HS-27A (cell line): ENCODE results near the gene LYPD6.
"Not testable (repeated sequence)": the region's sequence is repeated elsewhere in the genome, so short reads cannot be mapped to it uniquely, and the experiment has no call there.

ENCODE experiments used
- DNase-seq: peaks from one replicate; pipeline ENCODE4 v3.0.0-alpha.2; 2012; ENCODE audit warnings: low read depth, missing footprints

Gene LYPD6

DNA sequence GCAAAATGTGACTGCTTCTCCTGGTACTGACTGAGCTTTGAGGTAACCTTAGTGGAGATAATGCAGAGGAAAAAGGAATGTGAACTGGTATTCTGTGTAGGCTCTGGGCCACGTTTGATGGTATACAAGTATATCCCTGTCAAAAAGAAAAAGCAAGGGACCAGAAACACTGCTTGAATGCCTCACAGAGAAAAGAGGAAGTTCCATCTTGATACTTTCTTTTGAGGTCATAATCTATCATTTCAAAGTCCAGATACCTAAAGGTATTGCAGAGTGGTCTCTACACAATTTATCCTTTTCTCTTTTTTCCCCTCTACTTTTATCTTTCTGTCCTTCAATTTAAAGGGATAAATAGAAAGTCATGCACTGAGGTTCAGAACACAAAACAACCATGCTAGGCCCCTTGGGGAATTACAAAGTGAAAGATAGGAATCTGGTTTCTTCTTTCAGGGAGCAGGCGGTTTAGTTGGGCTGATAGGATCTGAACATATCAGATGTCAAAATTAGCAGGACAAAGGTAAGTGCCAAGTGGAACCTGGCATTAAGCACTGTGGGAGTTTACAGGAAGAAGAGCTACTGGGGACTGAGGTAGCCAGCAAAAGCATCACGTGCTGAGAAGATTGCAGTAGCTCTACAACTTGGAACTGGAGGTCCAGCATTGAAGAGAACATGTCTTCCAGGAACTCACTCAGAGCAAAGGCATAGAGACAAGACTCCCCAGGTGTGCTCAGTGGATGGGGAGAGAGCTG is 121.2 kb downstream of the LYPD6 start:
- no peak for DNase-seq

DNA sequence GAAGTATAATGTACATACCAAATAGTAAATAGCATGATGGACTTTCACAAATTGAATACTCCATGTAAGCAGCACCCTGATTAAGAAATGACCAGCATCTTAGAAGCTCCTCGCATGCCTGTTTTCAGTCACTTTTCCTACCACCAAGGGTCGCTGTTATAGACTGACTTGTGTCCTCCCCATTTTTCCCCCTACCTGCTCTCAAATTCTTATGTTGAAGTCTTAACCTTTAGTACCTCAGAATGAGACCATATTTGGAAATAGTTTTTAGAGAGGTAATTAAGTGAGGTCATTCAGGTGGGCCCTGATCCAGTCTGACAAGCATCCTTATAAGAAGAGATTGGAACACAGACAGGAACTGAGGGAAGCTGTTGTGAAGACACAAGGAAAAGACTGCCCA is 125.9 kb downstream of the LYPD6 start:
- no peak for DNase-seq

DNA sequence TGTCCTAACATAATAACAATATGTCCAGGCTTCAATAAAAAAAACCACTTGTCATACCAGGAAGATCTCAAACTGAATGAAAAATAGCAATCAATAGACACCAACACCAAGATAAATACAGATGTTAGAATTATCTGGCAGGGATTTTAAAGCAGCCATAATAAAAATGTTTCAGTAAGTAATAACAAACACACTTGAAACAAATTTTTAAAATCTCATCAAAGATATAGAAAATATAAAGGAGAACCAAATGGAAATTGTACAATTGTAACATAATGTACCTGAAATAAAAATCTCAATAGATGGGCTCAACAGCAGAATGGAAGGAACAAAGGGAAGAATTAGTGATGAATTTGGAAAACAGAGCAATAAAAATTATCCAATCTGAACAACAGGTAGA is 128.1 kb downstream of the LYPD6 start:
- DNase-seq = no peak

DNA sequence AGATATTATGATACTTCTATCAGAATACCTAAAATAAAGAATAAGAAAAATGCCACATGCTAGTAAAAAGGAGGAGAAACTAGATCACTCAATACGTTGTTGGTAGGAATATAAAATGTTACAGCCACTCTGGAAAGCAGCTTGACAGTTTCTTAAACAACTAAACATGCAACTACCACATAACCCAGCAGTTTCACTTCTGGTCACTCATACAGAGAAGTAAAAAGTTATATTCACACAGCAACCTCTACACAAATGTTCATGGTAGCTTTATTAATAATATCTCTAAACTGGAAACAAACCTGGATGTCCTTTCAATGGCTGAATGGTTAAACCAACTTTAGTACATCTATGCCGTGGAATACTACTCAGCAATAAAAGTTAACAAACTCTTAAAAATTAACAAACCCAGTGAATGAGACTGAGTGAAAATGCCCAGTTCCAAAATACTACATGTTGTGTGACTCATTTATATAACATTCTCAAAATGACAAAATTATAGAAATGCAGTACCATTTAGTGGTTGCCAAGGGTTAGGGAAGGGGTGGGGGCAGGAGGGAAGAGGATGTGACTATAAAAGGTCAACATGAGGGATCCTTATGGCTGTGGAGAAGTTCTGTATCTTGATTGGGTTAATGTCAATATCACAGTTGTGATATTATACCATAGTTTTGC is 133.1 kb downstream of the LYPD6 start:
- no peak for DNase-seq

DNA sequence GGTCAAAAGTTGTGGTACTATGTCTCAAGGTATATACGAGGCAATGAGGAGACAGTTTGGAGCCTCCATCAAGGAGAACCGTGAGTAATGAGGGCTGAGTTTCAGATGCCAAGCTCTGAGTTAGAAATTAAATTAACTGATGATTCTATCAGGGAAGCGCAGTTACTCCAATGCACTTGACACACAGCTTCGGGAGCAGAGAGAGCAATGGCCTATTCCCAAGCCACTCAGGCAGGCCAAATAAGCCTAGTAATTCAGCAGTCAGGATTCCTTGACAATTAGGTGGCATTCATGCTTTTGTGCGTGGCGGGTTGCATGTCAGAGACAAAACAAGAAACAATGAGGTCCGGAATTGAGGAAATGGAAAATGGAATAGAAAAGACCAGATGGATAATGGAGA is 134.0 kb downstream of the LYPD6 start:
- DNase-seq = no peak

DNA sequence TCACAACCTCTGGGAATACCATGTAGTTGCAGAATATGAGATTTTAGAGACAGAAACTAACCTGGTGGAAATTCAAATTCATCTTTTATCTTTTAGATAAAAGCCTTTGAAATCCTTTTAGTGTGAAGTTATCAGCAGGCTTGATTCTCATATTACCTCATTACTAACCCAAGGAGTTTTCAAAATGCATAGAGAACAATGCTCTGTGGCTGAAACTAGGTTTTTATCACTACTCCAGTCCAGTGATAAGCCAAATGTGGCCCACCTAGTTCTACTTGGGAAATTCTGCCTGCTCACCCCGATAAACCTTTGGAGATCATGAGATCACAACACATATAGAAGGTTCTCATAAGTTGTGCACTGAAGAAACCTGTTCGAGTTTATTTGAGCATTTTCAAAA is 135.5 kb downstream of the LYPD6 start:
- DNase-seq = no peak

DNA sequence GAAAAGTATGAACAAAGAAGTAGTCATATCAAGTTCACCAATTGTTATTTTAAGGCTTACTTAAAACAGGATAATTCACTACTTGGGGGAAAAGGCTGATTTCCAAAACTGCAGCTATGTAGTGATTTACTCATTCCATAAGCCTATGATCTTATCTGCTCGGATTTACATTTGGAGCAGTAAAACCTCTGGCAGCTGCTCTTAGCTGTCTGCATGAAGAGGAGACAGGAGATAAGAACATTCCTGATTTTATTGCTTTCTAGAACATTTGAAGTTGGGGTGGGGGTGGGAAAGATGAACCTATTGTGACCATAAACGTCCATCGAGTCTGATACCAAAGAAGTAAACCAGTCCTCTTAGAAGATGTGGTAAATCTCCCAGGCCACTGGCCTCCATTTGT is 136.2 kb downstream of the LYPD6 start:
- no peak for DNase-seq

DNA sequence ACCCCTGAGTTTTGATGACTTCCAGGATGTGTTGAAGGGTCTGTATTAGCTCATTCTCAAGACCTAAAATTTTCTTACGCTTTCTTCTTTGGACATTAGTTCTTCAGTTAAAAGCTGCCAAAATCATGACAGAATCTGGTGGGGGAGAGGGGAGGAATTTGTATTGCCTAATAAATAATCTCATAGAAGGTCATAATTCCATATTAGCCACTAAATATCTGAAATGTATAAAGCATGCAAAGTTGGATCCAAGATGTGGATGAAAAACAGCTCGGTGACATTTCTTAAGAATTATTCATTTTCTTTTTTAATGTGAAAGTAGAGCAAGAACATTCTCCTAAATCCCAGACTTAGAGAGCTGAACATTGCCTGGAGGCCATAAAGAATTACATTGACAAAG is 137.0 kb downstream of the LYPD6 start:
- no peak for DNase-seq

DNA sequence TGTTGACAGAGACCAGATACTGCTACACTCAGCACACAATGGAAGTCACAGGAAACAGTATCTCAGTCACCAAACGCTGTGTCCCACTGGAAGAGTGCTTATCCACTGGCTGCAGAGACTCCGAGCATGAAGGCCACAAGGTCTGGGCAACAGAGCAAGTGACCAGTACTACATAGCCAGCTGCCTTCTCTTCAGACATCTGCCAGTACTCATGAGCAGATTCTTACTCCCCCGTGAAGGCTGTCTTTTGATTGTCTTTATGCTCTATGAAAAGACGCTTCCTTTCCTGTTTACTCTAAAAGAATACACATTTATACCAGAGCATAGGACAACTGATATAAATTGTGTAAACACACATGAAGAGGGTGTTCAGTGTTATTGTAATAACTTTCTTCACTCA is 138.2 kb downstream of the LYPD6 start:
- DNase-seq = no peak

DNA sequence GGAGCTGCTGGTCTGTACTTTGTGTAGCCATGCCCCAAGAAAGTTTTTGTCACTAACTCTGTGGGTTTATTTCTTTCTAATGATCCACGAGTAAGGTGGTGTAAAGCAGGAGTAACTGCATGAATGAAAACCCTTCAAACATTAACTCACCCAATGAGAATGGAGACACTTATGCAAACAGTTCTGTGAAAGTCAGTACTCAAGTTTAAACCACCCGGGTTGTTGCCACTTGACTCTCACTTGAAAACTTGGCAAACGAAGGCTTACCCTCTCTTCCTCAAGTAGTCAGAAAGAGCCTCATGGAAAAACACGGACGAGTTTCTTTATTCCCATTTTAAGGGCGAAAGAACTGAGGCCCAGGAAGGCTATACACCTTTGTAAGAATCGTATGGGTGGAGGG is 139.7 kb downstream of the LYPD6 start:
- no peak for DNase-seq

DNA sequence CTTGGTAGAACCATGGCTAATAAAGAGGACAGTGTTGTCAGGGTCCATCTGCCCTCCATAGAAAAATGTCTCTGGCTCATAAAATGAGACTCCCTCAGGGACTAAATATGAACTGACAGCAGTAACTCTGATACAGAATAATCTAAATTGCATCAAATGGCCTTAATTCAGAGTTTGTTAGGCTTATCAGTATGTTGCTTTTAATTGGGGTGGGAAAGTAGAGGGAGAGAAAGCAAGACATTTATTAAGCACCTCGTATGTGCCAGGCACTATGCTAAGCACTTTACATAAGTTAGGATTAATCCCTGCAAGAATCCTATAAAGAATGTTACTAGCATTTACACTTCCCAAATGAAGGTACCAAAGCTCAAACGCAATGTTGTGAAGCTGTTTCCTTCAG is 142.0 kb downstream of the LYPD6 start:
- no peak for DNase-seq

DNA sequence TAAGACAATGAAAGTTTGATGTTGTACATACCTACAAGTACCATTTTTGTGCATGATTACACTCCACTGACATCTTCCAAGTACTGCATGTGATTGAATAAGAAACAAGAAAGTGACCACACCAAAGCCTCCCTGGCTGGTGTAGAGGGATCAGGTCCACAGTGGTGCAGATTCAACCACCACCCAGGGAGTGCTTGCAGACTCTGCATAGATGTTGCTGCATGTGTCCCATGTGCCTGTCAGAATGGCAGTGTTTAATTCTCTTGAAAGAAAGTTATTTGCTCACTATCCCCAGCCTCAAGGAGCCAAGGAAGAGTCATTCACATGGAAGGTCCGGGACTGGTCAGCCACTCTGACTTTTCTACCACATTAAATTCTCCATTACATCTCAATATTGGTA is 142.7 kb downstream of the LYPD6 start:
- DNase-seq = no peak

DNA sequence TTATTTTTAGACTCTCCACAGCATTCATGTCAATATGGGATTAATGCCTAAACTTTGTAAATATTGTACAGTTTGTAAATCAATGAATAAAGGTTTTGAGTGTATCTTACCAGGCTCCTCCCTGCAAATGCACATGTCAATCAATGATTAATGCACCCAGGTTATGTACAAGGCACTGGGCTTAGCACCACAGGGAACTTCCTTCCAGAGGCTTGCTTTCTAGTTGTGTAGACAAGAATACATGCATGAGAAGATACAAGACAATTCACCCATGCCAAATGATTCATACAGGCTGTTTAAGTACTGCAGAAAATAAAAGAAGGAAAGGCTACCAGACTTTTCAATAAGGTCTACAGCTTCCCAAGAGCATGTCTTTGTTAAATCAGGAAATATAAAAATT is 143.1 kb downstream of the LYPD6 start:
- DNase-seq = no peak

DNA sequence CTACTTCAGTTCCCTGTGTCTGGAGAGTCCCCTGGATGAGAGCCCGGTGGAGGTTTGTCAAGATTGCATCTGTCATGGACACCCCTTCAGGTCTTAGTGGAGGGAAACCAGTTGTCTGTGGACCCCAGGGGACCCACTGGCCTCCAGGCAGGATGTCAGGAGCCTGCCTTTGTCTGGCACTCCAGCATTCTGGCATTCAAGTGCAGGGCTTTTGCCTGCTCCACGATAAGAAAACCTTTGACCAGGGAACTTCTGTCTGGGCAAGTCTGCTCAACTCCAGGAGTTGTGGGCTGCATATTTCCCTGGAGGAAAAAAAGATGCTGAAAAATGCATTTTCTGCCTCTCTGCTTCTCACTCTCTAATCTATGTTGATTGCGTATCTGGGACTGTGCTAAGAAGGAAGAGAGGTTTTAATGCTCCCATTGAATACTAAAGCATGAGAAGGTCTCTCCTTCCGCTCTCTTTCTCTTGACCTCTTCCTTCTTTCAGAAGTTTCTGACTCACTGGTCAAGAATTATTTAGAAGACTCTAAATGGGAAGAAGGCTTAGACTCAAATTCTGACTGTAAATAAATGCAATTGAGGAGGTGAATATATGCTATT is 152.7 kb downstream of the LYPD6 start:
- DNase-seq = no peak

DNA sequence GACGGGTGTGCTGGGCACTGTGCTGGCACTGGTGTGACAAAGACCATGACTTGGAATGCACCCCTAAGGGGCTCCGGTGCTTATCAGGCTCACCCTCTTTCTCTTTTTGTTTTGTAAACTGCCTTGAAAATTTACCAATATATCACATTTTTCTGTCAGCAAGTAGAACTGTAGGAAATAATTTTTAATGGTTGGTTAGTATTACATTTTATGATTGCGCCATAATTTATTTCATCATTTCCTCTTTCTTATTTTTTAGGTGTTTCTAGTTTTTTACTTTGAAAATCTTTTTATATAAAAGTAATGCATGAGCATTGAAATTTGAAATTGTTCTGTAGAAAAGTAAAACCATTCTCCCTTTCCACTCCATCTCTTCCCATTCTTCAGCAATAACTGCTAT is 156.3 kb downstream of the LYPD6 start:
- DNase-seq = no peak

DNA sequence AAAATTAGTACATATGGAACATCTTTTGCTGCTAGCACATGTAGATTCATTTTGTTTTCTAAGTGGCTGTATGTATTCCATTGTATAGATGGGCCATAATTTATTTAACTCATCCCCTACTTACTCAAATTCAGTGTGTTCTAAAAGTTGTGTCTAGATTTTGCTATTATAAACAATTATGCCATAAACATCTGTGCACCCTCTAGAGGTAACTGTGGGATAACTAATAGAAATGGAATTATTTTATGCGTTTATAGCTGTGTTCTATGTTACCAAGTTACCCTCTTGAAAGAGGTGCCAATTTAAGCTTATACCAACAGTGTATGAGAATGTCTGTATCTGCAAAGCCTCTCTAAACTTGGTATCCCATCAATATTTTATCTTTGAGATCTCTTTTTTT is 156.8 kb downstream of the LYPD6 start:
- DNase-seq = no peak

DNA sequence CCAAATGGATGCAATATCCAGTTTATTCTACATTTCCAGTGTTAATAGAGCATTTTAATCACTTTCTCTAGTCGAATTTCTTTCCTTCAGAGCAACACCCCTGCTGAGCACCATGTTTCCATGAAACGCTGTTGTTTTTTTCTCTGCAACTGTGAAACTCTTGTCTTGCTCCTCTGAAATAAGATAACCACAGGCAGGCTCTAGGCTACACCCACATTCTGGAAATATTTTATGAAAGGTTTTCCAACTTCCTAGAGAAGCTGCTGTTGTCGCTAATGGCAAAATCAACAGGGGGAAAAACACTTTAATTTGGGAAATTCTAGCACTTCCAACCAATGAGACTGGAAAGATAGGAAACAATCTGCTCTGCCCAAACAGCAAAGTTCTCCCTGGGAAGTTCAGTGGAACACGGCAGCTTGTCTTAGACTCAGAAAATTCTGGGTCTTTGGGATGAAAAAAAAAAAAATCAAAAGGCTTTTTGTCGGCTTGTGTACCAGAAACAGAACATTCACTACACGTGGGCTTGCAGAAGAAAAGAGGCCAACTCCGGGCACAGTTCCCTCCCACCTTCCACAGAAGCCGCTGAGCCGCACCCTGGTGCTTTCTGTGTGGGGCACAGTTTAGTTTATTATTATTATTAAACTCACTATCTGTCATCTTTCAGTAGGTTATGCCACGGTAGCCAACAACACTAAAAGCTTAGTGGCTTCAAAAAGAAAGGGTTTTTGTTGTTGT is 158.5 kb downstream of the LYPD6 start:
- DNase-seq = no peak

DNA sequence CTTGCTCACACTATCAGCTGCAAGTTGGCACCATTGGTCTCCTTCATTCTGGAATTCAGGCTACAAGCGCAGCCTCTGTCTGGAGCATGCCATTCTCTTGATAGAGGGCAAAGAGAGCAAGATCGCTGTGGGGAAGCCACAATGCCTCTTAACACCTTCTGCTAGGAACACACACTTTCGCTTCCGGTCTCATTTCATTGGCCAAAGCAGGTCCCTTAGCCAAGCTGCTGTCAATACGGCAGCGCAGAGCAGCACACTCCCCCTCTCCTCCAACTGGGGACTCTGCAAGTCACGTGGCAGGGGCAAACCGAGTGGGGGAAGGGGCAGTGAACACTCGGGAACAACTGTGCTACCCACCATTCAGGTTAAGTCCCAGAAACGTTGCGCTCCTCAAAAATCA is 159.1 kb downstream of the LYPD6 start:
- DNase-seq = no peak

DNA sequence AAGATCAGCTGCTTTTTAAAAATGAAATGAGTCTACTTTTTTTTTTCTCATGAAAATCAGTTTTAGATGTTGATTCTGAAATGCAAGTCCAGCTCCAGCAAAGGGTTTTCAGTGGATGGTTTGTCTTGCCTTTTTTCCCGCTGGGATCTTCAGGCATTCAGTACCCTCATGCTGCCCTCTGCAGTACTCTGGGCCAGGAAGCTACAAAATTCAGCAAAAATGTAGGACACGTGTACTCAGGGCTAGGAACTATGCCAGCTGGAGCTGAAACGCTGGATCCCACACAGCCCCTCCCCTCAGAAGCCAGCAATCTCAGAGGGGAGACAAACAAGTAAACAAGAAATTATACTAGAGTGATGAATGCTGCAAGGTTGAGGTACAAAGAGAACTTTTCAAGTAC is 159.9 kb downstream of the LYPD6 start:
- DNase-seq = peak; percentile 12

DNA sequence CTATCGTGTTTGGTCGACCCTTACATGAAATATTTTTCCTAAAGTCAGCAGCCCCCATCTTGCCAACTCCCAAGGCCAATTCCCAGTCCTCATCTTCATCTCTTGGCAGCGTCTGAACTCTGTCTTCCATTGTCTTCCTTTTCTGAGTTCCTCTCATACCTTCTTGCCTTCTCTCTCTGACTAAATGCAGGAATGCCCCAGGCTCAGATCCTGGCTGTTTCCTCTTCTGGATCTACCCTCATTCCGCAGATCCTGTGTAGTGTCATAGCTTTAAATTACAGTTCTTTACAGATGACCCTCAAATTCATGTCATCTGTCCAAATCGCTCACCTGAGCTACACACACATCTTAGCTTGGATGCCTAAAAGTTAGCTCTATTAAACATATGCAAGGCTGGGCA is 162.5 kb downstream of the LYPD6 start:
- no peak for DNase-seq

DNA sequence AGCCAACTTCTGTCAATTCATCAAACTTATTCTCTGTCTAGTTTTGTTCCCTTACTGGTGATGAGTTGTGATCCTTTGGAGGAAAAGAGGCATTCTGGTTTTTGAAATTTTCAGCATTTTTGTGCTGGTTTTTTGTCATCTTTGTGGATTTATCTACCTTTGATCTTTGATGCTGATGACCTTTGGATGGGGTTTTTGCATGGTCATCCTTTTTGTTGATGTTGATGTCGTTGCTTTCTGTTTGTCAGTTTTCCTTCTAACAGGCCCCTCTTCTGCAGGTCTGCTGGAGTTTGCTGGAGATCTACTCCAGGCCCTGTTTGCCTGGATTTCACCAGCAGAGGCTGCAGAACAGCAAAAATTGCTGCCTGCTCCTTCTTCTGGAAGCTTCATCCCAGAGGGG is 168.8 kb downstream of the LYPD6 start:
- not testable (repeated sequence) for DNase-seq

DNA sequence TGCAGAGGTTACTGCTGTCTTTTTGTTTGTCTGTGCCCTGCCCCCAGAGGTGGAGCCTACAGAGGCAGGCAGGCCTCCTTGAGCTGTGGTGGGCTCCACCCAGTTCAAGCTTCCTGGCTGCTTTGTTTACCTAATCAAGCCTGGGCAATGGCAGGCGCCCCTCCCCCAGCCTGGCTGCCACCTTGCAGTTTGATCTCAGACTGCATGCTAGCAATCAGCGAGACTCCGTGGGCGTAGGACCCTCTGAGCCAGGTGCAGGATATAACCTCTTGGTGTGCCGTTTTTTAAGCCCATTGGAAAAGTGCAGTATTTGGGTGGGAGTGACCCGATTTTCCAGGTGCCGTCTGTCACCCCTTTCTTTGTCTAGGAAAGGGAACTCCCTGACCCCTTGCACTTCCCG is 176.4 kb downstream of the LYPD6 start:
- DNase-seq = not testable (repeated sequence)

DNA sequence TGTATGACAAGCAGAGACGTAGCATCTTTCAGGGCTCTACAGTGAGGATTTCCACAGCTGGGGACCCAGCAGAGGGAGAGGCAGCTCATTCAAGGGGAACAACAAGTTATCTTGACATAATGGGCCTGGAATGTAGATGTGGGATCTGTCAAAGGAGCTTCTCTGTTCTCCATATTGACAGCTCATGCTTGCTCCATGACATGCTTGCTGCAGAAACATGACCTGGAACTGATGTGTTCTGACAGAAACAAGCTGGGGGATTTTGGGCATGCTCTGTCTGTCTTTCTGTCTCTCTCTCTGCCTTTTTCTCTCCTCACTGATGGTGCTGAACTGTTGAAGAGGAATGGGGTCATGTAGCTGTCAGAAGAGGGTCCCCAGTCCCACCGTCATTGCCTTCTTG is 177.6 kb downstream of the LYPD6 start:
- DNase-seq = no peak
